GM19351 (cell line): ENCODE measurements around the gene MSH3.
"Not testable (repeated sequence)": the region's sequence is repeated elsewhere in the genome, so short reads cannot be mapped to it uniquely, and the experiment has no call there.

Experiments used
- ATAC-seq: cut with Tn5 transposase; IDR thresholded peaks from one replicate; pipeline ENCODE4 v1.9.1; 2021; ENCODE audit warnings: mild to moderate bottlenecking, moderate library complexity; ENCODE audit not compliant: unreplicated experiment

The MSH3 gene

GRCh38 chr5:80784451-80784850 is 130.0 kb downstream of the MSH3 start:
- ATAC-seq = no peak

DNA sequence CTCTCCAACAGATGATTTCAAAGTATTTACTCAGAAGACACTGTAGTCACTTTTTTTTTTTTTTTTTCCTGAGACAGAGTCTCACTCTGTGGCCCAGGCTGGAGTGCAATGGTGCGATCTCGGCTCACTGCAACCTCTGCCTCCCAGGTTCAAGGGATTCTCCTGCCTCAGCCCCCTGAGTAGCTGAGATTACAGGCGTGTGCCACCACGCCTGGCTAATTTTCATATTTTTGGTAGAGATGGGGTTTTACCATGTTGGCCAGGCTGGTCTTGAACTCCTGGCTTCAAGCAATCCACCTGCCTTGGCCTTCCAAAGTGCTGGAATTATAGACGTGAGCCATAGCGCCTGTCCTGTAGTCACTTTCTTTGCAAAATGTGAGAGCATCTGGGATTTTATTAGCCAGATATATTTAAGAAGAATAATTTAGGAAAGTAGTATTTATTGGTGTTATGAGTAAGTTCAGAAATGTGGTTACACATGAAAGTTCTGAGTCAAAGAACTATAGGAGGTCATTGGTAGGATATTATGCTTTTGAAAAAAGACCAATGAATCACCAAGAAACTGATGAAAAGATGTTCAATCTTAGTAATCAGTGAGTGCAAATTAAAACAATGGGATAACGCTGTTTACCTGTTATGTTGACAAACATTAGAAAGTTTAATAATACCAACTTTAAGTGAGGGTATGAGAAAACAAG is 135.0 kb downstream of the MSH3 start:
- not testable (repeated sequence) for ATAC-seq

- no peak for ATAC-seq
These were observed 136.2 kb downstream of the MSH3 start for GRCh38 chr5:80790698-80791097.

GRCh38 chr5:80793354-80793753 is 138.9 kb downstream of the MSH3 start:
- no peak for ATAC-seq

DNA sequence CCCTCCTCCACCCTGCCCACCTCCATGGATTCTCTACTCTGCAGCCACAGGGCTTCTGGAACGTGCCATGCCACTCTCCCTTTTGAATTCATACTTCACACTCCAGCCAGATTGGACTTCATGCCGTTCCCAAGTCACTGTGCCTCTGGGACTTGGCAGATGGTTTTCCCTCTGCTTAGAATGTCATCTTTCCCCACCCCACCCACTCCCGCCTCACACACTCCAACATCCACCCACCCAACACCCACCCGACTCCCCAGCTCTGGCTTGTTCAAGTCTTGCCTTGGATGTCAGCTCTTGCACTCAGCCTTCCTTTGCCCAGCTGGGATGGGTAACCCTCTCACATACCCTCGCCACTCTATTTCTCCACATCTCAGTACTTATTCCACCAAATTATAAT is 142.4 kb downstream of the MSH3 start:
- no peak for ATAC-seq

DNA sequence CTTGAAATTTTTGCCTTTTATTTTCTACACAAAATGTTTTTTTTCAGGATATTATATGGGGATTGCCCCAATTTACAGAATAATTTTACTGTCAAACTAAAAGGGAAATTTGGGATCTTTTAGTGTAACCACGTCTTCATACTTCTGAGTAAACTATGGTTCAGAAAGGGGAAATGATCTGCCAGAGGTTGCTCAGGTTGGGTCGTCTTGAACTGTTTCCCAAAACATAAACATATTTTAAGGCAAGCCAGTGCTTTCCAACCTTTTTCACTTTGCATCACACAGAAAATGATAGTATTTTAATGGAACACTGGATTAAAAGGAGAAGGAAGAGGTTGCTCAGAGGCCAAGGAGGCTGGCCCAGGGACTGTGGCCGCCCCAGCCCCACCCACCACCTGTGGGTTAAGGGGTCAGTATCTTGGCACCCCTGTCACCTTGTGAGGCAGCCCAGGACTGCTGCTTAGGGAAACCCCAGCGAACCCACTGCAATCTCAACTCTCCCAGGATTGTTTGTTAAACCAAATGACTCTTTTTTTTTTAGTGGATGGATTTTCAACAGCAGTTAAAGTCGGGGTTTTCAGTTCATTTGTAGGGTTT is 143.1 kb downstream of the MSH3 start:
- no peak for ATAC-seq

GRCh38 chr5:80798166-80798565 is 143.7 kb downstream of the MSH3 start:
- ATAC-seq = no peak

DNA sequence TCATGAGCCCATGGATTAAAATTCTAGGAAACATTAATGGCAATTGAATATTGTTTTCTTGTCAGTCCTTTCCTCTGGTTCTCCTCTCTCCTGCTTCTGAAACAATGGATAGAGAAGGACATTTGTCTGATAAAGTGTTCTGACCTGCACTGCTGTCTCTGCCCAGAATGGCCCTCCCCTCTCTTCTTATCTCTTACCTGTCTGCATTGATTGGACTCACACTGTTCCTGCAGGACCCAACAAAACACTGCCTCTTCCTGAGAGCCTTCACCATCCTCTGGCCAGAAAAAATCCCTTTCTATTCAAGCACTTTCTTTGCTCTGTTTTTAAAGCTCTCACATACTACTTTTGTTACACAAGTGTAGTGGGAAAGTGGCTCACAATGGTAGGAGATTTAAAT is 144.2 kb downstream of the MSH3 start:
- ATAC-seq = no peak

GRCh38 chr5:80799041-80799440 is 144.6 kb downstream of the MSH3 start:
- ATAC-seq = no peak

GRCh38 chr5:80799573-80799972 is 145.1 kb downstream of the MSH3 start:
- ATAC-seq = no peak

- no peak for ATAC-seq
These were observed 149.9 kb downstream of the MSH3 start for GRCh38 chr5:80804332-80804731.

DNA sequence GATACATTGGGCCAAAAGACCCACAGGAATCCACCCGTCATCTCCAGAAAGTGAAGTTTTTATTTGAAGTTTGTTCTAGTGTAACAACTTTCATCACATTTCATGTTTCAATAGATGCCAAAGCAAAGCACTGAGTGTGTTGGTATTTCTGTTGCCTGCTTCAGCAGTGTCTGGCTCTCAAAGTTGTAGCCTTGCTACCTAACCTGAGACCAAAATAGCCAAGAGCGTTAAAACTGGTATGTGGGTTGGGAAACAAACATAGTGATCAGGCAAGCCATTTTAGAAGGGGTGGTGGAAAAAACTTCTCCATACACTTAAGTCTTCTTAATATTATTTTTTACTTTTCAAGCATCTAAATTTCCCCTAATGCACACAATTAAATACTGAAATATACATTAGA is 150.6 kb downstream of the MSH3 start:
- ATAC-seq = no peak

- ATAC-seq = no peak
These were observed 152.5 kb downstream of the MSH3 start for GRCh38 chr5:80806929-80807328.

GRCh38 chr5:80809451-80809850 is 155.0 kb downstream of the MSH3 start:
- no peak for ATAC-seq

GRCh38 chr5:80810425-80810824 is 156.0 kb downstream of the MSH3 start:
- ATAC-seq = no peak

DNA sequence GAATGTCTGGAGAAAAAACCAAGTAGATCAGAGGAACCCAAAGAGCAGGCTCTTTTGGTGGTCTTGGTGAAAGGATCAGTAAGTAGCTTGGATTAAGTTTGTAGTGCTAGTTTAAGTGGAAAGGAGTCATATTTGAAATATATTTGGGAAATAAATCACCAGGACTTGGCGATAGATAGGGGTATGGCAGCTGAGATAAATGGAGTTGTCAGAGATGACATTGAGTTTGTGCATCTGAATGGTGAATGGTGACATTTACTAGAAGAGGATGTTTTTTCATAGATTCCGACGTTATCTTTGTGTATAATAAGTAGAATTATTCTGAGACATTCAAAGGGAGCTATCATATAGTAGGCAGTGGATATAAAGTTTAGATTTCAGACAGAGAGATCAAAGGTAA is 162.1 kb downstream of the MSH3 start:
- no peak for ATAC-seq

DNA sequence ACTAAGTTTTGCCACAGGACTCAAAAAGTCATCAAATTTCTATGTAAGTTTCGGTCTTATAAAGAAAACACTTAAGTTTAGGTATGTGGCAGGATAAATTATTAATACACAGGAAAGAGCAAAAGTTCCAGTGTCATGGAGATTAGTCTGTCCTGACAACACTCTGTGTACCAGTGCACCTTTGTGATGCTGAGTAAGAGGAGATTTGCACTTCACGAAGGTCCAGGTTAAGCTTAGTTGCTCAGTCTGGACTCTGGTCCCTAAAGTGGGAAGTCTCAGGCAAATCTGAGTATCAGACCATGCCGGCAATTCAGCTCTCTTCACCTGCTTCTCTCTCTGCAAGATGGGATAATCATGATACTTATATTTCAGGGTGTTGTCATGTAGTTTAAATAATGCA is 166.2 kb downstream of the MSH3 start:
- no peak for ATAC-seq

DNA sequence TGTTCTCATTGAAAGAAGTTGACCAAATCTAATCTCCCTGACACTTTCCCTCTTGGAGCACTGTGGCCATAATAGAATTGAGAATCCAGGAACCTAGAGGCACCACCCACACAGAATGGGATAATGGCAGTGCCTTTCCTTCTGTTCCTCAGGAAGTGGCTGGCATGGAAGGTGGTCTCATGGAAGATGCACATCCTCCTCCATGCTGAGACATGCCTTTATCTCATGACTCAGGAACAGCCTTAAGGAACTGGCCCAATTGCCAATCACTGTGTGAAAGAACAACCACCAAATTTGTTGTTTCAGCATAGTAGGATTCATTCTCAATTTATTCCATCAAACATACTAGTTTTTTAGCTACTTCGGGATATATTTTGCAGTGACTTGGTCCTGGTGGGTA is 168.2 kb downstream of the MSH3 start:
- no peak for ATAC-seq

- ATAC-seq = not testable (repeated sequence)
These were observed 169.7 kb downstream of the MSH3 start for GRCh38 chr5:80824159-80824558.

GRCh38 chr5:80825786-80826460 is 171.5 kb downstream of the MSH3 start:
- no peak for ATAC-seq

GRCh38 chr5:80834710-80835109 is 180.3 kb downstream of the MSH3 start:
- no peak for ATAC-seq

GRCh38 chr5:80835128-80835527 is 180.7 kb downstream of the MSH3 start:
- ATAC-seq = no peak
